HS-5 (cell line): ENCODE measurements around the gene ST6GALNAC4.
A peak's percentile ranks its signal among the peaks of the same experiment; 100 is the strongest.
"Not testable (repeated sequence)": the region's sequence is repeated elsewhere in the genome, so short reads cannot be mapped to it uniquely, and the experiment has no call there.

ENCODE experiments used
- DNase-seq: peaks from one replicate; pipeline ENCODE4 v3.0.0-alpha.2; 2012; ENCODE audit warnings: low read depth

The ST6GALNAC4 gene

DNA sequence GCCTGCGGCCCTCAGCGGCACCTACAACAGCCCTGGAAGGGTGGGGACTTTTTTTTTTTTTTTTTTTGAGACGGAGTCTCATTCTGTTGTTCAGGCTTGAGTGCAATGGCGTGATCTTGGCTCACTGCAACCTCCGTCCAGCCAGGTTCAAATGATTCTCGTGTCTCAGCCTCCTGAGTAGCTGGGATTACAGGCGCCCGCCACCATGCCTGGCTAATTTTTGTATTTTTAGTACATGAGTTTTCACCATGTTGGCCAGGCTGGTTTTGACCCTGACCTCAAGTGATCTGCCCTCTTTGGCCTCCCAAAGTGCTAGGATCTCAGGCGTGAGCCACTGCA lies 46.7 kb downstream of the ST6GALNAC4 start:
- not testable (repeated sequence) for DNase-seq

DNA sequence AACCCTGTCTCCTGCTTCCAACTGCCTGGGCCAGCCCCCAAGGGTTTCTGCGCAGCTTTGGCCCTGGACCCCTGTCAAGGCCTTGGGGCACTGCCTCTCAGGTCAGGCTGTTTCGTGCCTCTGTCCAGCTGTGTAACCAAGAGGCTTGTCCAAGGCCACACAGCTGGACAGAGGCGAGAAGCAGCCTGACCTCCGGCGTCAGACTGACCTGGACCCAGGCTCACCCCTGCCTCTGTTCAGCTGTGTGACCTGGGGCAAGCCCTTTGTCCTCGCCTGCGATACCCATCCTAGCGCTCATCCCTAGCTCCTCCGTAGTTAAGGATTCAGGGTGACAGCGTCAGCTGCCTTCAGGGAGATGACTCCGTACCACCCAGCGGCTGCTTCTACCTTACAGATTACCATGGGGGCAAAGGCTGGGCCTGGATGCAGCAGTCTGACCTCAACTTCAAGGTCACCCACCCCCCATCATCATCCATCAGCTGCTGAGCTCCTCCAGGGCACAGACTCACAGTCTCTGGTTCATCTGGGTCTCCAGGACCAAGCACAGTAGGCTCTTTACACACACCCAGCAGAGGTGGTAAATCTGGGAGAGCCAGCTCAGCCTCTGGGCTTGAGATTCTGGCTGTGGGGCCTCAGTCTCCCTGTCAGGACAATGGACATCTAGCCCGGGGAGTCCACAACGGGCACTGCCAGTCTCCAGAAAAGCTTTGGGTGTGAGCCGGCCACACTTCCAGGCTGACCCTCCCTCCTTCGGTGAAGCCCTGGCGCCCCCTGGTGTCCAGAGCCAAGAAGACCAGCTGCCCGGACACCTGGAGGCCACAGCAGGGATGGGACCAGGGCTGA lies 47.3 kb downstream of the ST6GALNAC4 start:
- DNase-seq, result peak; percentile 23

GRCh38 chr9:127868278-127868902 lies 48.5 kb downstream of the ST6GALNAC4 start:
- no peak for DNase-seq

GRCh38 chr9:127867356-127868277 lies 49.2 kb downstream of the ST6GALNAC4 start:
- DNase-seq, result no peak

GRCh38 chr9:127866535-127866934 lies 50.3 kb downstream of the ST6GALNAC4 start:
- no peak for DNase-seq

- DNase-seq, result no peak
These were observed 51.0 kb downstream of the ST6GALNAC4 start for GRCh38 chr9:127865645-127866464.

GRCh38 chr9:127863191-127863621 lies 53.6 kb downstream of the ST6GALNAC4 start:
- no peak for DNase-seq

- DNase-seq, result no peak
These were observed 54.5 kb downstream of the ST6GALNAC4 start for GRCh38 chr9:127862075-127863011.

GRCh38 chr9:127860779-127861178 lies 56.1 kb downstream of the ST6GALNAC4 start:
- DNase-seq, result no peak

- no peak for DNase-seq
These were observed 56.6 kb downstream of the ST6GALNAC4 start for GRCh38 chr9:127860260-127860659.

DNA sequence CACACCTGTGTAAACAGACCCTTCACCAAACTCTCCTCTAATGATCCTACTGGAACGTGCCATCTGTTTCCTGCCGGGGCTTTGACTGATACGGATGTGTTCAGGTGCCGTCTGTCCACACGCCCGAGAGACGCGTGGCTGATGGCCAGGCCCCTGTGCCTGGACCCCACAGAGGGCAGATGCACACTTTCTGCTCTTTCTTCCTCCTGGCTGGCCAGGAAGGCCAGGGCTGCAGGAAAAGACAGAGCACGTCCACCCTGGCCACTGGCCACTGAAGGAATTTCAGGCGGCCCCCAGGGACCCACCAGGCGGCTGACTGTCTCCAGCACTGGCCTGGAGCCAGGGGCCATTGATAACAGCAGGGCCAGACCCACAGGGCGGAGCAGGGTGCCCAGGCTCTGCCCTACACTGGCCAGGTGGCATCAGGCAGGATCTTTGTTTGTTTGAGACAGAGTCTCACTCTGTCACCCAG lies 58.8 kb downstream of the ST6GALNAC4 start:
- DNase-seq, result no peak
